ENCODE results near the gene TRIM25.

DNA sequence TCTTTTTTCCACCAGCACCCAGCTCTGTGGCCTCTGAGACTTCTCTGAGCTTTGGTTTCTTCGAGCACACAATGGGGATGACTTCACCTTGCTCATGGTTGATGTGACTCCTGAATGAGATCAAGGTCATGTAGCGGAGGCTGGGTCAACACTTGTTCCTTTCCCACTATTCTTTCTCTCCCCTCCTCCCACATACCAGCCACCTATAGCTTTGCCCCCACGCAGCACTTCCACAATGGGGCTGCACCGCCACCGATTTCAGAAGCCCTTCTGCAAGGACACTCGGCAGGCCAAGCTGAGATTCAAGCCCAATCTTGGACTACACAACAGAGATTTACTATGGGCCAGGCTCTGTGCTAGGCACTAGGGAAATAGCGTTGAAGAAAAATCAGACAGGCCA, 14.4 kb downstream of the TRIM25 start:
- TF ChIP-seq, protein P1, sequence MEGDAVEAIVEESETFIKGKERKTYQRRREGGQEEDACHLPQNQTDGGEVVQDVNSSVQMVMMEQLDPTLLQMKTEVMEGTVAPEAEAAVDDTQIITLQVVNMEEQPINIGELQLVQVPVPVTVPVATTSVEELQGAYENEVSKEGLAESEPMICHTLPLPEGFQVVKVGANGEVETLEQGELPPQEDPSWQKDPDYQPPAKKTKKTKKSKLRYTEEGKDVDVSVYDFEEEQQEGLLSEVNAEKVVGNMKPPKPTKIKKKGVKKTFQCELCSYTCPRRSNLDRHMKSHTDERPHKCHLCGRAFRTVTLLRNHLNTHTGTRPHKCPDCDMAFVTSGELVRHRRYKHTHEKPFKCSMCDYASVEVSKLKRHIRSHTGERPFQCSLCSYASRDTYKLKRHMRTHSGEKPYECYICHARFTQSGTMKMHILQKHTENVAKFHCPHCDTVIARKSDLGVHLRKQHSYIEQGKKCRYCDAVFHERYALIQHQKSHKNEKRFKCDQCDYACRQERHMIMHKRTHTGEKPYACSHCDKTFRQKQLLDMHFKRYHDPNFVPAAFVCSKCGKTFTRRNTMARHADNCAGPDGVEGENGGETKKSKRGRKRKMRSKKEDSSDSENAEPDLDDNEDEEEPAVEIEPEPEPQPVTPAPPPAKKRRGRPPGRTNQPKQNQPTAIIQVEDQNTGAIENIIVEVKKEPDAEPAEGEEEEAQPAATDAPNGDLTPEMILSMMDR (IDR thresholded peaks at IDR 0.05; ENCODE audit: insufficient read depth, low read length, poor library complexity, severe bottlenecking): no peak
- TF ChIP-seq EZH2phosphoT487 (conservative IDR thresholded peaks at IDR 0.05; ENCODE audit: low read length): no peak
